Ishikawa (cell line): ENCODE data around the gene ASIC3.

ENCODE experiments used
- CEBPB ChIP-seq: IDR thresholded peaks from 2 replicates; pipeline ENCODE4 v1.6.1; 2012
- CREB1 ChIP-seq: IDR thresholded peaks from 2 replicates; pipeline ENCODE4 v1.6.1; 2012; ENCODE audit warnings: low read depth
- EGR1 ChIP-seq: IDR thresholded peaks from 2 replicates; pipeline ENCODE4 v1.6.1; 2012
- EP300 ChIP-seq: IDR thresholded peaks from 2 replicates; pipeline ENCODE4 v1.6.1; 2012; ENCODE audit warnings: borderline replicate concordance
- FOXM1 ChIP-seq: IDR thresholded peaks from 2 replicates; pipeline ENCODE4 v1.6.1; 2012; ENCODE audit warnings: low read depth, borderline replicate concordance
- NFIC ChIP-seq: IDR thresholded peaks from 2 replicates; pipeline ENCODE4 v1.6.1; 2012
- RAD21 ChIP-seq: IDR thresholded peaks from 2 replicates; pipeline ENCODE4 v1.6.1; 2012; ENCODE audit warnings: low read depth
- TAF1 ChIP-seq: IDR thresholded peaks from 2 replicates; pipeline ENCODE4 v1.6.1; 2012; ENCODE audit warnings: low read depth, mild to moderate bottlenecking
- TCF12 ChIP-seq: IDR thresholded peaks from 2 replicates; pipeline ENCODE4 v1.6.1; 2012; ENCODE audit warnings: low read depth
- TEAD4 ChIP-seq: IDR thresholded peaks from 2 replicates; pipeline ENCODE4 v1.6.1; 2012
- YY1 ChIP-seq: IDR thresholded peaks from 2 replicates; pipeline ENCODE4 v1.6.1; 2012; ENCODE audit warnings: low read depth
- ZBTB7A ChIP-seq: IDR thresholded peaks from 2 replicates; pipeline ENCODE4 v1.6.1; 2012; ENCODE audit warnings: low read depth
- TF ChIP-seq, protein P1 (sequence below): IDR thresholded peaks from 2 replicates; pipeline ENCODE4 v1.6.1; 2012
- TF ChIP-seq, protein P2 (sequence below): IDR thresholded peaks from 2 replicates; pipeline ENCODE4 v1.6.1; 2012
- TF ChIP-seq, protein P3 (sequence below): IDR thresholded peaks from 2 replicates; pipeline ENCODE4 v1.6.1; 2012; ENCODE audit warnings: low read depth, mild to moderate bottlenecking

ASIC3 gene

DNA sequence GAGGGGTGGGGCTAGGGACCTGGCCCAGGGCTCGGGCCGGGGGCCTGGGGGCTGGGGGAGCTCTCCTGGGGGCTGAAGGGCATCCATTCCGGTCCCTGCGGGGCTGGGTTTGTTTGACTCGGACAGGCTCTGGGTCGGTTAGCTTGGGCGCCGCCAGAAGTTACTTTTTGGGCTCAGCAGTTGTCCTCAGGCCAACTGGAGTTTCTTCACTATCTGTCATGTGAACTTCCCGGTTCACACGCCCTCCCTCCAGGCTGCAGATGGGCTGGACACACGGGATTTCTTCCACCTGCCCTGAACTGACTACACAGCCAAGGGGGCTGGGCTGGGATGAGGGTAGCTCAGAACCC, 14.9 kb downstream of the ASIC3 start:
- TF ChIP-seq RAD21, result no peak
- TF ChIP-seq, protein P1, sequence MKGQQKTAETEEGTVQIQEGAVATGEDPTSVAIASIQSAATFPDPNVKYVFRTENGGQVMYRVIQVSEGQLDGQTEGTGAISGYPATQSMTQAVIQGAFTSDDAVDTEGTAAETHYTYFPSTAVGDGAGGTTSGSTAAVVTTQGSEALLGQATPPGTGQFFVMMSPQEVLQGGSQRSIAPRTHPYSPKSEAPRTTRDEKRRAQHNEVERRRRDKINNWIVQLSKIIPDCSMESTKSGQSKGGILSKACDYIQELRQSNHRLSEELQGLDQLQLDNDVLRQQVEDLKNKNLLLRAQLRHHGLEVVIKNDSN, result no peak
- TF ChIP-seq TCF12, result no peak
- TF ChIP-seq TEAD4, result no peak
- TF ChIP-seq YY1, result no peak
- TF ChIP-seq, protein P2, sequence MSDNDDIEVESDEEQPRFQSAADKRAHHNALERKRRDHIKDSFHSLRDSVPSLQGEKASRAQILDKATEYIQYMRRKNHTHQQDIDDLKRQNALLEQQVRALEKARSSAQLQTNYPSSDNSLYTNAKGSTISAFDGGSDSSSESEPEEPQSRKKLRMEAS, result no peak
- TF ChIP-seq ZBTB7A, result no peak
- no peak for TF ChIP-seq EP300

DNA sequence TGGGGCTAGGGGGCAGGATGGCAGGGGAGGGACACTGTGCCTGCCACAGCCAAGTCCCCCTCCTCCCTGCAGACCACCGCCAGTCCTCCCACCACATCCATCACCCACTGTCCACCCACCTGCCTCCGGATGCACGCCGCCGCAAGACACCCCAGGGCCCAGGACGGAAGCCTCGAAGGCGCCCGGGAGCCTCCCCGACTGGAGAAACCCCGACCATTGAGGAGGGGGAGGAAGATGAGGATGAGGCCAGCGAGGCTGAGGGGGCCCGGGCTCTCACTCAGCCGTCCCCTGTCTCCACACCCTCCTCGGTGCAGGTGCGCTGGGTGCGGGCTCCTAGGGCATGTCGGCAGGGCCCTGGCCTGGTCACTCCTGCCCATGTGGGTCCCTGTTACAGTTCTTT, 16.1 kb downstream of the ASIC3 start:
- TF ChIP-seq EGR1 (no peak), YY1 (no peak), ZBTB7A (no peak), TEAD4 (no peak)

- no peak for TF ChIP-seq TEAD4
- TF ChIP-seq NFIC, result no peak
- no peak for TF ChIP-seq FOXM1
- no peak for TF ChIP-seq TCF12
- no peak for TF ChIP-seq EP300
- no peak for TF ChIP-seq CEBPB
- TF ChIP-seq ZBTB7A, result no peak
- TF ChIP-seq YY1, result no peak
- TF ChIP-seq CREB1, result no peak
- TF ChIP-seq, protein P3, sequence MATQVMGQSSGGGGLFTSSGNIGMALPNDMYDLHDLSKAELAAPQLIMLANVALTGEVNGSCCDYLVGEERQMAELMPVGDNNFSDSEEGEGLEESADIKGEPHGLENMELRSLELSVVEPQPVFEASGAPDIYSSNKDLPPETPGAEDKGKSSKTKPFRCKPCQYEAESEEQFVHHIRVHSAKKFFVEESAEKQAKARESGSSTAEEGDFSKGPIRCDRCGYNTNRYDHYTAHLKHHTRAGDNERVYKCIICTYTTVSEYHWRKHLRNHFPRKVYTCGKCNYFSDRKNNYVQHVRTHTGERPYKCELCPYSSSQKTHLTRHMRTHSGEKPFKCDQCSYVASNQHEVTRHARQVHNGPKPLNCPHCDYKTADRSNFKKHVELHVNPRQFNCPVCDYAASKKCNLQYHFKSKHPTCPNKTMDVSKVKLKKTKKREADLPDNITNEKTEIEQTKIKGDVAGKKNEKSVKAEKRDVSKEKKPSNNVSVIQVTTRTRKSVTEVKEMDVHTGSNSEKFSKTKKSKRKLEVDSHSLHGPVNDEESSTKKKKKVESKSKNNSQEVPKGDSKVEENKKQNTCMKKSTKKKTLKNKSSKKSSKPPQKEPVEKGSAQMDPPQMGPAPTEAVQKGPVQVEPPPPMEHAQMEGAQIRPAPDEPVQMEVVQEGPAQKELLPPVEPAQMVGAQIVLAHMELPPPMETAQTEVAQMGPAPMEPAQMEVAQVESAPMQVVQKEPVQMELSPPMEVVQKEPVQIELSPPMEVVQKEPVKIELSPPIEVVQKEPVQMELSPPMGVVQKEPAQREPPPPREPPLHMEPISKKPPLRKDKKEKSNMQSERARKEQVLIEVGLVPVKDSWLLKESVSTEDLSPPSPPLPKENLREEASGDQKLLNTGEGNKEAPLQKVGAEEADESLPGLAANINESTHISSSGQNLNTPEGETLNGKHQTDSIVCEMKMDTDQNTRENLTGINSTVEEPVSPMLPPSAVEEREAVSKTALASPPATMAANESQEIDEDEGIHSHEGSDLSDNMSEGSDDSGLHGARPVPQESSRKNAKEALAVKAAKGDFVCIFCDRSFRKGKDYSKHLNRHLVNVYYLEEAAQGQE, result no peak
- TF ChIP-seq, protein P1, result no peak
- no peak for TF ChIP-seq RAD21
- TF ChIP-seq EGR1, result no peak
- TF ChIP-seq, protein P2, result no peak
- TF ChIP-seq TAF1, result no peak
Measured at GRCh38 chr7:151064993-151065392, 16.7 kb downstream of the ASIC3 start.

GRCh38 chr7:151065516-151065915, 17.2 kb downstream of the ASIC3 start:
- TF ChIP-seq CREB1 (no peak), YY1 (no peak)
- TF ChIP-seq, protein P1, result no peak

DNA sequence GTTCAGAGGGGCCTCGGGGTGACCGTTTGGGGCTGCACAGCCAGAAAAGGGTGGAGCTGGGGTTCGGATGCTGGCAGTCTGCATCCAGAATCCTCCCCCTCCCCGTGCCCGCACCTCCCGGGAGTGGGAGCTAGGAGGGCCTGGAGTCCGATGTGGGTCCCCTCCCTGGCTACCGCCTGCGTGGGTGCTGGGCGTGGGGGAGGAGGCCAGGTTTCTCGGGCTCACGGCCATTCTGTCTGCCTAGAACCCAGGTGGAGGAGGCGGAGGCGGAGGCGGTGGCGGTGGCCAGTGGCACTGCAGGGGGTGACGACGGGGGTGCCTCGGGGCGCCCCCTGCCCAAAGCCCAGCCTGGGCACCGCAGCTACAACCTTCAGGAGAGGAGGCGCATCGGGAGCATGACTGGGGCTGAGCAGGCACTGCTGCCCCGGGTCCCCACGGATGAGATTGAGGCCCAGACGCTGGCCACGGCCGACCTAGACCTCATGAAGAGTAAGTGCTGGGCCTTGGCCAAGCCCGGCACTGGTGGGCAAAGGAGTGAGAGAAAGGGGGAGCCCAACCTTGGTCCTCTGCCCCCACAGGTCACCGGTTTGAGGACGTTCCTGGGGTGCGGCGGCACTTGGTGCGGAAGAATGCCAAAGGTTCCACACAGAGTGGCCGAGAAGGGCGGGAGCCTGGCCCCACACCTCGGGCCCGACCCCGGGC, 18.1 kb downstream of the ASIC3 start:
- TF ChIP-seq TEAD4 (no peak), CREB1 (no peak), NFIC (no peak), YY1 (no peak), EP300 (no peak), ZBTB7A (no peak), TCF12 (no peak), EGR1 (no peak)
- TF ChIP-seq, protein P2, result no peak

- TF ChIP-seq, protein P3, result no peak
- TF ChIP-seq, protein P2, result no peak
- TF ChIP-seq YY1 (no peak), TCF12 (no peak), EP300 (no peak), CEBPB (no peak), EGR1 (no peak), RAD21 (no peak), NFIC (no peak), ZBTB7A (no peak), TAF1 (no peak)
- TF ChIP-seq, protein P1, result no peak
Measured at GRCh38 chr7:151068069-151068773, 19.9 kb downstream of the ASIC3 start.
